Hepatic stellate cell (primary cell): ENCODE measurements around the gene VPS18.
"Not testable (repeated sequence)": the region's sequence is repeated elsewhere in the genome, so short reads cannot be mapped to it uniquely, and the experiment has no call there.

Experiments
- DNase-seq: peaks from one replicate; pipeline ENCODE4 v3.0.0; 2011; ENCODE audit warnings: low spot score

Gene VPS18, protein sequence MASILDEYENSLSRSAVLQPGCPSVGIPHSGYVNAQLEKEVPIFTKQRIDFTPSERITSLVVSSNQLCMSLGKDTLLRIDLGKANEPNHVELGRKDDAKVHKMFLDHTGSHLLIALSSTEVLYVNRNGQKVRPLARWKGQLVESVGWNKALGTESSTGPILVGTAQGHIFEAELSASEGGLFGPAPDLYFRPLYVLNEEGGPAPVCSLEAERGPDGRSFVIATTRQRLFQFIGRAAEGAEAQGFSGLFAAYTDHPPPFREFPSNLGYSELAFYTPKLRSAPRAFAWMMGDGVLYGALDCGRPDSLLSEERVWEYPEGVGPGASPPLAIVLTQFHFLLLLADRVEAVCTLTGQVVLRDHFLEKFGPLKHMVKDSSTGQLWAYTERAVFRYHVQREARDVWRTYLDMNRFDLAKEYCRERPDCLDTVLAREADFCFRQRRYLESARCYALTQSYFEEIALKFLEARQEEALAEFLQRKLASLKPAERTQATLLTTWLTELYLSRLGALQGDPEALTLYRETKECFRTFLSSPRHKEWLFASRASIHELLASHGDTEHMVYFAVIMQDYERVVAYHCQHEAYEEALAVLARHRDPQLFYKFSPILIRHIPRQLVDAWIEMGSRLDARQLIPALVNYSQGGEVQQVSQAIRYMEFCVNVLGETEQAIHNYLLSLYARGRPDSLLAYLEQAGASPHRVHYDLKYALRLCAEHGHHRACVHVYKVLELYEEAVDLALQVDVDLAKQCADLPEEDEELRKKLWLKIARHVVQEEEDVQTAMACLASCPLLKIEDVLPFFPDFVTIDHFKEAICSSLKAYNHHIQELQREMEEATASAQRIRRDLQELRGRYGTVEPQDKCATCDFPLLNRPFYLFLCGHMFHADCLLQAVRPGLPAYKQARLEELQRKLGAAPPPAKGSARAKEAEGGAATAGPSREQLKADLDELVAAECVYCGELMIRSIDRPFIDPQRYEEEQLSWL

GRCh38 chr15:40893733-40894680 lies at the start of gene VPS18:
VPS18 (plus strand) TSS chr15:40894450; CDS start chr15:40894769, 319 bp downstream.
- peak; percentile 94 for DNase-seq

- no peak for DNase-seq
Observed at GRCh38 chr15:40844696-40845030, 49.6 kb upstream of the VPS18 start.

DNA sequence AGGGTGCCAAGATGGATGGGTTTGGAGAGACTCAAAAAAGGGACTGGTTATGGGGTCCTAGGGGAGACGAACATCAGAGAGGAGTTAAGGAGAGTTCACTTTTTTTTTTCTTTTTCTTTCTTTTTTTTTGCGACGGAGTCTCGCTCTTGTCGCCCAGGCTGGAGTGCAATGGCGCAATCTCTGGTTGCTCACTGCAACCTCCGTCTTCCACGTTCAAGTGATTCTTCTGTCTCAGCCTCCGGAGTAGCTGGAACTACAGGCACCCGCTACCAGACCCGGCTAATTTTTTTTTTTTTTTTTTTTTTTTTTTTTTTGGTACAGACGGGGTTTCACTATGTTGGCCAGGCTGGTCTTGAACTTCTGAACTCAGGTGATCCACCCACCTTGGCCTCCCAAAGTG lies 49.2 kb upstream of the VPS18 start:
- no peak for DNase-seq

GRCh38 chr15:40845511-40846284 lies 48.6 kb upstream of the VPS18 start:
- DNase-seq: no peak

- no peak for DNase-seq
Observed at GRCh38 chr15:40846841-40847222, 47.4 kb upstream of the VPS18 start.

- no peak for DNase-seq
Observed at GRCh38 chr15:40847223-40847961, 46.9 kb upstream of the VPS18 start.

GRCh38 chr15:40850576-40851112 lies 43.6 kb upstream of the VPS18 start:
- DNase-seq: no peak

DNA sequence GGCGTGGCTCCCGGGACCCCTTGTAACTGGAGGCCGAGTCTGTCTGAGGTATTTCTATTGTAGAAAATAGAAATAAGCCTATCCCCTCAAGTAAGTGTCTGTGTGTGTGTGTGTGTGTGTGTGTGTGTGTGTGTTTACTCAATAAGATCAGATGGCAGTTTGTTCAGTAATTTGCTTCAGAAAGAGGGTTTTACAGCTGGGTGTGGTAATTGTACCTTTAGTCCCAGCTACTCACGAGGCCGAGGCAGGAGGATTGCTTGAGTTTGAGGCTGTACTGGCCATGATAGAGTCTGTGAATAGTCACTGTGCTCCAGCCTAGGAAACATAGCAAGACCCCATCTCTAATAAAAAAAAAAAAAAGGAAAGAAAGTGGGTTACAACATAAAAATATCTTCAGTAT lies 41.7 kb upstream of the VPS18 start:
- no peak for DNase-seq

DNA sequence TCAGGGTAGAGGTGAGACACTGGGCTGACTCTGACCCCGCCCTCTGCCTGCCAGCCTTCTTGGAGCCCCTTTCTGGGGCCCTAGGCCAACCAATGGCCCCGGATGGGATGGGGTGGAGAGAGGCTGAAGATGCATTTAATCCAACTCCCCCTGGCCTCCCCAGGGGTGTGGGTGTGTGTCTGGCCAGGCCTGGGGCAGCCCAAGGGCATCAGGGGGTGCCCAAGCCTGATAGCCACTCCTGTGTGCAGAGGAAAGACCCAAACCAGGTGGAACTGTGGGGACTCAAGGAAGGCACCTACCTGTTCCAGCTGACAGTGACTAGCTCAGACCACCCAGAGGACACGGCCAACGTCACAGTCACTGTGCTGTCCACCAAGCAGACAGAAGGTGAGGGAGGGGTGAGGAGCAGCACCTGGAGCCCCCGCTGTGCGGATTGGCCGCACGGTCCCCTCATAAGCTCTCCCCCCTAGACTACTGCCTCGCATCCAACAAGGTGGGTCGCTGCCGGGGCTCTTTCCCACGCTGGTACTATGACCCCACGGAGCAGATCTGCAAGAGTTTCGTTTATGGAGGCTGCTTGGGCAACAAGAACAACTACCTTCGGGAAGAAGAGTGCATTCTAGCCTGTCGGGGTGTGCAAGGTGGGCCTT lies 40.9 kb upstream of the VPS18 start:
- no peak for DNase-seq

- no peak for DNase-seq
Observed at GRCh38 chr15:40854161-40854560, 40.1 kb upstream of the VPS18 start.

DNA sequence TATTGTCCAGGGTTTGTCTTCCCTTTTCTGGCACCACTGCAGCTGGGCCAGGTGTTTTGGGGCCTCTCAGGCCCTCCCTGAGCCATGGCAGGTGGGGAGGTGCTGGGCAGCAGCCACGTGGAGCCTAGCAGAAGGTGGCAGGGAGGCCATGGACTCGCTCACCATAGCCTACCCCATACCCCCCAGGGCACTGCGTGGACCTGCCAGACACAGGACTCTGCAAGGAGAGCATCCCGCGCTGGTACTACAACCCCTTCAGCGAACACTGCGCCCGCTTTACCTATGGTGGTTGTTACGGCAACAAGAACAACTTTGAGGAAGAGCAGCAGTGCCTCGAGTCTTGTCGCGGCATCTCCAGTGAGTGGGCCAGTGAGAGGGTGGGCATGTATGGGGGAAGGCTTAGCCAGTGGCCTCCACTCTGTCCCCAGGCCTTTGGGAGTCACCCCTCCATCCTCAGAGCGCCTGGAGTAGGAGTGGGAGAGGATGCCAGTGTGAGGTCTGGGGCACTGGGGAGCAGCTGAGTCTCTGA lies 38.5 kb upstream of the VPS18 start:
- DNase-seq: no peak

- no peak for DNase-seq
Observed at GRCh38 chr15:40856746-40857145, 37.5 kb upstream of the VPS18 start.

GRCh38 chr15:40857601-40858341 lies 36.5 kb upstream of the VPS18 start:
- peak; percentile 91 for DNase-seq

- DNase-seq: no peak
Observed at GRCh38 chr15:40858706-40859105, 35.5 kb upstream of the VPS18 start.

DNA sequence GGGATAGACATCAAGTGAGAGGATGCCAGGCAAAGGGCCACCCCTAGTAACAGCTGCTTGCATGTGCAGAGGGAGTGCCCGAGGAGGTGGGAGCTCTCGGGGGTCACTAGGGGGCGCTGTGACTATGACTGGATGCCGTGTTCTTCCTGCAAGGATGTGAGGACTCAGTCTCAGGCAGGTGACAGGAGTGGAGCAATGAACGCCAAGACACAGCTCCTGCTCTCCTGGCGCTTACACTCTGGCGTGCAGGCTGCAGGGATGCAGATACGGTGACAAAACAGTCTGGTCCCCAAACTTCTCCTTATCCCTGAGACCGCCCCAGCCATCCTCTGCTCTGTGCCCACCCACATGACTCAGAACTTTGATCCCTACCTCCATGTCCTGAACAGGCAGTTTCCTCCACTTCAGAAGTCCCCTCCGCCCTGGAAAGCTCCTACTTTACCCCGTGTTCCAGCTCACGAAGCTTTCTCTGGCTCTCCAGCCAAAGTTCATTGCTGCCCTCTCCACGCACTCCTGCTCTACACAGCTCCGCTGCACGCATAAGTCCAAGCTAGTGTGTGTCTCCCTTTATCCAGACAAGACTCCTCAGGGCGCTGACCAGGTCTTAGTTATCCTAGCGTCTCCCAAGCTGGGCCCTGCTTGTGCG lies 34.9 kb upstream of the VPS18 start:
- DNase-seq: peak; percentile 81

DNA sequence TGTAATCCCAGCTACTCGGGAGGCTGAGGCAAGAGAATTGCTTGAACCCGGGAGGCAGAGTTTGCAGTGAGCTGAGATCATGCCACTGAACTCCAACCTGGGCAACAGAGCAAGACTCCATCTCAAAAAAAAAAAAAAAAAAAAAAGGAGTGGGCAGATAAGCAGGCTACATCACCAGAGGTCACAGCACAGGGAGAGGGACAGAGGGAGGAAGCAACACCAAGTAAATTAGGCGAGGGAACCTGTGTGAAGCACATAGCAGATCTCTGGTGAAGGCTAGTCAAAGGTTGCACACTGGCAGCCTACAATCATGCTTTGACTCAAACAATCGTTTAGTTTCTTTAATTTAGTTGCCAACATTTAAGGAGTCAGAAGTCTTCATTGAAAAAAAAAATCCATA lies 33.1 kb upstream of the VPS18 start:
- DNase-seq: not testable (repeated sequence)

GRCh38 chr15:40863660-40864270 lies 30.5 kb upstream of the VPS18 start:
- DNase-seq: no peak

DNA sequence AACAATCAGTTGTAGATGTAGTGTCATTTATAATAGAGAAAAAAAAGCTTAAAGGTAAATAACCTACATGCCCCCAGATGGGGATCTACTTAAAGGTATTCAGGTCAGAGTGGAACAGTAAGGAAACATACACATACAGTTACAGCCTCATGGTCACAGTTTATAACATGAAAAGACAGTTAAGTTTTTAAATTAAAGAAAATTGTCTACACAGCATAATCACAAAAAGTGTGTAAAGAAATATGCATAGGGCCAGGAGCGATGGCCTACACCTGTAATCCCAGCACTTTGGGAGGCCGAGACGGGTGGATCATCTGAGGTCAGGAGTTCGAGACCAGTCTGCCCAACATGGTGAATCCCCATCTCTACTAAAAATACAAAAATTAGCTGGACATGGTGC lies 27.1 kb upstream of the VPS18 start:
- DNase-seq: no peak
